Neural progenitor cell (in vitro differentiated cells): Measurements from ENCODE around the gene OR52N2.

Source experiments
- EZH2 ChIP-seq: fragments of 200-600 bp; sonication (generic); IDR thresholded peaks from 2 replicates; pipeline ENCODE4 v1.6.1; 2017; ENCODE audit warnings: antibody characterized with exemption, mild to moderate bottlenecking, moderate library complexity
- EZH2phosphoT487 ChIP-seq: fragments of 200-600 bp; sonication (generic); IDR thresholded peaks from 2 replicates; pipeline ENCODE4 v1.6.1; 2017; ENCODE audit warnings: antibody characterized with exemption
- TF ChIP-seq, protein P1 (sequence below): fragments of 200-600 bp; sonication (generic); IDR thresholded peaks from 2 replicates; pipeline ENCODE4 v1.5.1; 2017; ENCODE audit warnings: antibody characterized with exemption, mild to moderate bottlenecking

DNA sequence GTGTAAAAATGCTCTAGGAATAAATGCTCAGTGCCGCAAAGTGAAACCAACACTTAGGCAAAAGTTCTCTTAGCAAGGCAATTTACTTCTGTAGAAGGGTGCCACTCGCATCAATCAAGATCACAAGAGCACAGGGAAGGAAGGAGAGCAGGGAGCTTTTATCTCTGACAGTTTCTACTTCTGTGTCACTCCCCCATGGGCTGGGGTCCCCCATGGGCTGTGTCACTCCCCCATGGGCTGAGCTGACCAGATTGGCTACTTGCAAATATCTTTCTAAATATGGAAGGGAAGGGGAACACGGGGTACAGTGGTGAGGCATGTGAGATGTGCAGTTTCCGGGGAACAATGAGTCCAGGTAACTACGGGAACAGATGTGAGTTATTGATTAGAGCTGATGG, 397 bp downstream of the OR52N2 start:
- TF ChIP-seq, protein P1, sequence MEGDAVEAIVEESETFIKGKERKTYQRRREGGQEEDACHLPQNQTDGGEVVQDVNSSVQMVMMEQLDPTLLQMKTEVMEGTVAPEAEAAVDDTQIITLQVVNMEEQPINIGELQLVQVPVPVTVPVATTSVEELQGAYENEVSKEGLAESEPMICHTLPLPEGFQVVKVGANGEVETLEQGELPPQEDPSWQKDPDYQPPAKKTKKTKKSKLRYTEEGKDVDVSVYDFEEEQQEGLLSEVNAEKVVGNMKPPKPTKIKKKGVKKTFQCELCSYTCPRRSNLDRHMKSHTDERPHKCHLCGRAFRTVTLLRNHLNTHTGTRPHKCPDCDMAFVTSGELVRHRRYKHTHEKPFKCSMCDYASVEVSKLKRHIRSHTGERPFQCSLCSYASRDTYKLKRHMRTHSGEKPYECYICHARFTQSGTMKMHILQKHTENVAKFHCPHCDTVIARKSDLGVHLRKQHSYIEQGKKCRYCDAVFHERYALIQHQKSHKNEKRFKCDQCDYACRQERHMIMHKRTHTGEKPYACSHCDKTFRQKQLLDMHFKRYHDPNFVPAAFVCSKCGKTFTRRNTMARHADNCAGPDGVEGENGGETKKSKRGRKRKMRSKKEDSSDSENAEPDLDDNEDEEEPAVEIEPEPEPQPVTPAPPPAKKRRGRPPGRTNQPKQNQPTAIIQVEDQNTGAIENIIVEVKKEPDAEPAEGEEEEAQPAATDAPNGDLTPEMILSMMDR: no peak
- no peak for TF ChIP-seq EZH2
- no peak for TF ChIP-seq EZH2phosphoT487
